Stimulated activated CD8-positive, alpha-beta memory T cell treated with anti-CD3 and anti-CD28 coated beads, Interleukin-15, amount 100 ng/mL, for 4 hours (primary cell): ENCODE measurements around the gene MRLN.
"Not testable (repeated sequence)": the region's sequence is repeated elsewhere in the genome, so short reads cannot be mapped to it uniquely, and the experiment has no call there.

Source experiments
- DNase-seq, 2 donors: peaks; one replicate each; pipeline ENCODE4 v3.0.0-alpha.2; 2020; ENCODE audit warnings: low read depth in 2 of 2

MRLN gene

GRCh38 chr10:59753267-59753666, at the start of gene MRLN:
Gene MRLN (minus strand): TSS chr10:59753455.
- no peak for DNase-seq

GRCh38 chr10:59801171-59801570, 47.9 kb upstream of the MRLN start:
- DNase-seq, result no peak

- no peak for DNase-seq
Measured at GRCh38 chr10:59799421-59799820, 46.2 kb upstream of the MRLN start.

DNA sequence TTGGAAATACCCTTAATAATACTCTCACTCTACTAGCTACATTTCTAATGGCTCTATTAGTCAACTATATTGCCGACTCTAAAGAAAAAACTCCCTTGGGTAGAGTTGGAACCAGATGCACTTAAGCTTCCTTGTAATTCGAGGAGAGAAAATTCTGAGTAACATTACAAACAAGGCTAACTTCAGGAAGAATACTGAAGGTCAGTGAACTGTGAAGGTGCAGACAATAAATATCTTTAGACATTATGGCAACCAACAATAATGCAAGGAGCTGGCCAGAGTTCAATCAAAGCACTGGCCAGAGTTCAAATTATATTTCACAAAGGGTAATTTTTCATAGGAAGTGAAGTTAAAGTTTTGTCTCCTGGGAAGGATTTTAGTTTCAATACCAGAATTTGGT, 40.7 kb upstream of the MRLN start:
- DNase-seq, result no peak

DNA sequence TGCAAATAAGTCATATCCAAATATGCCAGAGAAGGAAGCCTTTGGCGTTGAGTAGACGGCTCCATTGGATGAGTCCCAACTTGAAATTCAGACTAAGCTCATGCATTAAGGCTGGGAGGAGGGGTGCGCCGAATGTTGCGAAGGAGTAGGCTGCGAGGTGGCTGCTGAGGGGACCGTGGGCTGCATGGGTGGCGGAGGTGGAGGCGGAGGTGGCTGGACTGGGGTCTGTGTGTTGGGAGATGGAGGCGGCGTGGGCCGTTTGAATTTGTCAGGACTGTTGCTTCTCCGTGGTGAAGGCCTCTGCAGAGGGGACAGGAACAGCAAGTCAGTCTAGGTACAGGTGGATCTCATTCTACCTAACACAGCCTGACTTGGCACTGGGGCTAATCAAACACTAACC, 39.6 kb upstream of the MRLN start:
- DNase-seq, result no peak

DNA sequence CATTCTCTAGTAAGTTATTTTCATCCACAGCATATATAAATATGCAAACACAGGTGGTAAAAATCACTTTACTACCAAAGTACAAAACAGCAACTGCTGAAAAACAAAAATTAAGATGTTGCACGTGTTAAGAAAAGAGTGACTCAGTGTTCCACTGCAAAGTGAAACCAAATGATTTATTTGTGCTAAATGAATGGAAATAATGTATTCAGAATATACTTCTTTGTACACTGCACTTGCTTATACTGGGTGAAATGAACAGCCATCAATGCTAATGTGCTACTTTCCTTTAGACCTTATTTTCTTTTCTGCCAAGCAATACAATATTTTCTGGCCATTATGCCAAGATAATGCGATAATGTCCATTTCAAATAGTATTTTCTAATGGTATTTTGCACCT, 38.3 kb upstream of the MRLN start:
- no peak for DNase-seq

DNA sequence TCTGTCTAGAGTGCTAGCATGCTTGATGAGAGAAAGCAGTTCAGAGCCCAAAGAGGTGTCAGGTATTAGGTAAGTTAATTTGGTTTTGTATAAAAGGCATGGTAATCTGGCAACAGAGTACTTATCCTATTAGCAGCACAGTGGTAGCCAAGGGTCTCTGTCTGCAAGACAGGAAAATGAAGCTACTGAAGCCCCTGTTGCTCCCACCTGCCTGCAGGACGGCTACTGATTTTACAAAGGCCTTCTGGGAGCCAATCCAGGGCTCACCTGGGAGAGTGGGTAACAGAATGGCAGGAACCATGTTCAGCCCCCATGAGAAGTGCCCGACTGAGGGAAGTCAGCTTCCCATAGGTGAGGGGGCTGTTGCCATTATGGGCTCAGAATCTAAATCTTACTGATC, 36.8 kb upstream of the MRLN start:
- not testable (repeated sequence) for DNase-seq

- DNase-seq, result not testable (repeated sequence)
Measured at GRCh38 chr10:59788914-59789313, 35.7 kb upstream of the MRLN start.

DNA sequence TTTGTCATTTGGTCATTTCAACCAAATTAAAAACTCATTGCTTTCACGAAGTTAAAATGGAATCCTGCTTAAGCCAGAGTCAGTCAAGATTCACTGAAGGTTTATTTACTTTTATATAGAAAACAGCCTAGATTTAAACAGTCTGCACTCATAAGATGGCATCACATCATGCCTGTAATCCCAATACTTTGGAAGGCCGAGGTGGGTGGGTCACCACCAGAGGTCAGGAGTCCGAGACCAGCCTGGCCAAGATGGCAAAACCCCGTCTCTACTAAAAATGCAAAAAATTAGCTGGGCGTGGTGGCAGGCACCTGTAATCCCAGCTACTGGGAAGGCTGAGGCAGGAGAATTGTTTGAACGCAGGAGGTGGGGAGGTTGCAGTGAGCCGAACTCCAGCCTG, 33.8 kb upstream of the MRLN start:
- DNase-seq, result not testable (repeated sequence)

DNA sequence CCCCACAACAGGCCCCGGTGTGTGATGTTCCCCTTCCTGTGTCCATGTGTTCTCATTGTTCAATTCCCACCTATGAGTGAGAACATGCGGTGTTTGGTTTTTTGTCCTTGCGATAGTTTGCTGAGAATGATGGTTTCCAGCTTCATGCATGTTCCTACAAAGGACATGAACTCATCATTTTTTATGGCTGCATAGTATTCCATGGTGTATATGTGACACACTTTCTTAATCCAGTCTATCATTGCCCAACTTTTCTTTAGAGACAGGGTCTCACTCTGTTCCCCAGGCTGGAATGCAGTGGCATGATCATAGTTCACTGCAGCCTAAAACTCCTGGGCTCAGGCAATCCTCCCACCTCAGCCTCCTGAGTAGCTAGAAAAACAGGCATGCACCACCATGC, 32.2 kb upstream of the MRLN start:
- DNase-seq, result not testable (repeated sequence)

DNA sequence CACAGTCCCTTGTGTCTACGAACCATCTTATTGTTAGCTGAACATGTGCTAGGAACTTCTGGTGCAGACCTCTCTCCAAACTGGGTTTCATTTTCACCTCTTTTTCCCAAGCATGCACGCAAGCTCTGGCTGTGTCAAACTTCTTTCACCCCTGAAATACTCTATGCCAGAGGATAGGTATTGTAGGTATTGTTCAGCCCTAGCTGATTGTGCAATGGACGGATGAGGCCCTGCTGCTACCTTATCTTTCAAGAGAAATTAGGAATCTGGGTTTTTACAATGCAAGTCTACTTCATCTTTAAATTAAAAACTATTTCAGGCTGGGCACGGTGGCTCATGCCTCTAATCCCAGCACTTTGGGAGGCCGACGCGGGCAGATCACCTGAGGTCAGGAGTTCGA, 28.3 kb upstream of the MRLN start:
- DNase-seq, result no peak

GRCh38 chr10:59779756-59780533, 26.7 kb upstream of the MRLN start:
- no peak for DNase-seq

DNA sequence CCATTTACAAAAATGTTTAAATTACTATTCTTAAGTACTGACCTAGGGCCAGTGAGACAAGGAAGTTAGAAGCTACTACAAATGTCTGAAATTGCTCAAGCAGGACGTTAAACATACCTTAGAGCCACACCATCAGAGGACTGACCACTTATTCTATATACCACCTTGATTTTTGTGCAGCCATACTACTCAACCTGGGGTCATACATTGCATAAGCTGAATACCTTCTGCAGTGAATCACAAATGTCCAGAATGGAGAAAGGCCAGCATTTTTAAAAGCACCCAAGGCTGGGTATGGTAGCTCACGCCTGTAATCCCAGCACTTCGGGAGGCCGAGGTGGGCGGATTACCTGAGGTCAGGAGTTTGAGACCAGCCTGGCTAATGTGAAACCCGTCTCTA, 21.2 kb upstream of the MRLN start:
- DNase-seq, result no peak

DNA sequence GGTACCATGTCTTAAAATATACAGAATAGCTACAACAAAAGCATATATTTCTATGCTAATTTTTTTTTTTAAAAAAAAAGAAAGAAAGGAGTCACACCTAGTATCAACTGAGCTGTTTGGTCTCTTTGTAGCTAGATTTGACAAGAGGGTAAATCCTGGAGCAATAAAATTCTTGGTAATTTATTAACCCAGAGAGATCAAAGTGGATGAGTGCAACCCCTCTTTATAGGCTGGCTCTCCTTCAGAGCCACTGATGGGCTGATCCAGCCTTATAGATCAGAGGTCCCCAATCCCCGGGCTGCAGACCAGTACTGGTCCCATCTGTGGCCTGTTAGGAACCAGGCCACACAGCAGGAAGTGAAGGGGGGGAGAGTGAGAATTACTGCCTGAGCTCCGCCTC, 19.8 kb upstream of the MRLN start:
- DNase-seq, result no peak

- DNase-seq, result no peak
Measured at GRCh38 chr10:59771162-59771807, 18.0 kb upstream of the MRLN start.

DNA sequence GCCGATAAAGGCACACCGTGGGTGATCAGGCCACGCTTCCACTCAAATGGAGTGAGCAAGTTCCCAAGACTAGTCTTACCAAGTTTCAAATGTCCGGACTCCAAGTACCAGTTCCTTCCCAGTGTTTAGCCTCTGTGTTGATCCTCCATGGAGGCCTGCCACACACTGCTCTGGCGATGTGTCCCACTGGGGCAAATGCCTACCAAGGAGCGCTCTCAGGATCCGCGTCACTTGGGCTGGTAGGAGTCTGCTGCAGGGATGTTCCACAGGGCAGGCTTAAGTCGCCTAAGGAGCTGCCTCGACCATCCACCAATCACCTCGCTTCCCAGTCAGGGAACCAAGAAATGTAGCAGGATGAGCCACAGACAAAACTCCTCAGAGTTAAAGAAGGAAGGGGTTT, 17.4 kb upstream of the MRLN start:
- DNase-seq, result no peak

- no peak for DNase-seq
Measured at GRCh38 chr10:59762505-59762904, 9.2 kb upstream of the MRLN start.

- no peak for DNase-seq
Measured at GRCh38 chr10:59757966-59758365, 4.7 kb upstream of the MRLN start.

DNA sequence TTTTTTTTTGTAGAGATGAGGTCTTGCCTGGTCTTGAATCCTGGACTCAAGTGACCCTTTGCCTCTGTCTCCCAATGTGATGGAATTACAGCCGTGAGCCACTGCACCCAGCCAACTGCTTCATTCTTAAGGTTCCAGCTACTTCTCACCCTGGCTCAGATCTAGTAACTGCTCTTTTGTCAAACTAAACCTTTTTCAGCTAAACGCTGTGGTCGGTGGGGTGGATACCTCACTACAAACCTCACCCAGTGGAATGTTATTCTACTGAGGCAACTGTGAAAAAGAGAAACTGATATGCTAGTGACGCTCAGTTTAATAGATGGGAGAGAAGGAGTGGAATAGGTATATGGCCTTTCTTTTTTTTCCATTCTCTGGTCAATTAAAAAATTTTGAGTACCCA, 1.7 kb upstream of the MRLN start:
- no peak for DNase-seq

DNA sequence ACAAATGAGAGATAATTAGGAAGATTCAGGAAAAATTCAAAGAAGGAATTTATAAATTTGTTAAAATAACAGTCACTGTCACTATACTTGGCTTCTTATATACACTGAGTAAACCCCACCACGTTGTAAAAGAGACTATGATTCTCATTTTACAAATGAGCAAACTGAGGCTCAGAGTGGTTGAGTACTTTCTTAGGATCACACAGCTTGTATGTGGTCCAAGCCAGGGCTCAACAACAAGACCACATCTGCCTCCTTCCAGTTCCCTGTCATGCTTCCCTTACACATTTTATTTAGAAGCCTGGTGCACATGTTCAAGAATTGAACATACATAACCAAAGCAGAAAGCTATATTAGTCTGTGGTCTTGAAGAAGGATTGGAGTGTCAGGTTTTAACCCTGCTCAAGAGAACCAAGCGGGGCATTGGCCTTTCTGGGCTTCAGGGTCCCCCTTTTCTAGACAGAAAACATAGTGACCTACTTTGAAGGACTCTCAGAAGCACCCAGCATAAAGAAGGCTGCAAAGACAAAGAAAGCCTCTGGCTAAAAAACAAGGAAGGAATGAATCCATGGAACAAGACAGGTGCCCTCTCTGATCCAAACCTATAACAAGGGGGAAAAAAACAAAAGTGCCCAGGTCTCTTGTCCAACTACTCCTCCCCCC, 846 bp downstream of the MRLN start:
- no peak for DNase-seq

DNA sequence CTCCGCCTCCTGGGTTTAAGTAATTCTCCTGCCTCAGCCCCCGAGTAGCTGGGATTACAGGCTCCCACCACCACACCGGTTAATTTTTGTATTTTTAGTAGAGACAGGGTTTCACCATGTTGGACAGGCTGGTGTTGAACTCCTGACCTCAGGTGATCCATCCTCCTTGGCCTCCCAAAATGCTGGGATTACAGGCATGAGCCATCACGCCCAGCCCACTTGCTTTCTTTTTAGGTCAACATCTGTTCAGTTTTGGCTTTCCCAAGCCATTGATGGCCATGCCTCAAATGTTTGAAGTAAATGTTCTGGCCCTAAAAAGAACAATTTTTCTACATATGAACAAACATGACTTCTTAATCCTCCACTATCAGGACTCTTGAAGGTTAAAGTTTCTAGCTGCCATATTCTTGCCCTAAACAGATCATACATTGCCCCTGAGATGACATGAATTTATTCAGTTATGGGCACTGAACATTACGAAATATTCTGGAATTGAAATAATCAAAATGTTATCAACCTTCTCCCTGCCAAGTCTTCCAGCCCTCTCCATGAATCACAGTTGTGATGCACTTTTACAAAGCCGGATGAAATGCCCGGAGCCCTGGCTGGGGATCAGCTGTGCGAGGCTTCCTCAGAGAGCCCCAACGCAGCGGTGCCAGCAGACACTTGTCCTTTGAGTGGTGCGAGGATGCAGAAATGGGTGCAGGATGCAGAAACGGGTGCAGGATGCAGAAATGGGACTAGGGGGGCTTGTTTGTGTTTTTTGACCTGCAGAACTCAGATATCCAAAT, 2.9 kb downstream of the MRLN start:
- no peak for DNase-seq

GRCh38 chr10:59748834-59749233, 4.4 kb downstream of the MRLN start:
- DNase-seq, result no peak
